GM12874 (cell line): ENCODE data around the gene BATF.

ENCODE experiments used
- TF ChIP-seq, protein P1 (sequence below): IDR thresholded peaks from 2 replicates; pipeline ENCODE4 v1.5.1; 2011; ENCODE audit warnings: low read depth, mild to moderate bottlenecking, control low read depth, low read length, moderate library complexity; ENCODE audit not compliant: insufficient read depth

The BATF gene

GRCh38 chr14:75518625-75519024 is 3.6 kb upstream of the BATF start:
- TF ChIP-seq, protein P1, sequence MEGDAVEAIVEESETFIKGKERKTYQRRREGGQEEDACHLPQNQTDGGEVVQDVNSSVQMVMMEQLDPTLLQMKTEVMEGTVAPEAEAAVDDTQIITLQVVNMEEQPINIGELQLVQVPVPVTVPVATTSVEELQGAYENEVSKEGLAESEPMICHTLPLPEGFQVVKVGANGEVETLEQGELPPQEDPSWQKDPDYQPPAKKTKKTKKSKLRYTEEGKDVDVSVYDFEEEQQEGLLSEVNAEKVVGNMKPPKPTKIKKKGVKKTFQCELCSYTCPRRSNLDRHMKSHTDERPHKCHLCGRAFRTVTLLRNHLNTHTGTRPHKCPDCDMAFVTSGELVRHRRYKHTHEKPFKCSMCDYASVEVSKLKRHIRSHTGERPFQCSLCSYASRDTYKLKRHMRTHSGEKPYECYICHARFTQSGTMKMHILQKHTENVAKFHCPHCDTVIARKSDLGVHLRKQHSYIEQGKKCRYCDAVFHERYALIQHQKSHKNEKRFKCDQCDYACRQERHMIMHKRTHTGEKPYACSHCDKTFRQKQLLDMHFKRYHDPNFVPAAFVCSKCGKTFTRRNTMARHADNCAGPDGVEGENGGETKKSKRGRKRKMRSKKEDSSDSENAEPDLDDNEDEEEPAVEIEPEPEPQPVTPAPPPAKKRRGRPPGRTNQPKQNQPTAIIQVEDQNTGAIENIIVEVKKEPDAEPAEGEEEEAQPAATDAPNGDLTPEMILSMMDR = peak; percentile 76

DNA sequence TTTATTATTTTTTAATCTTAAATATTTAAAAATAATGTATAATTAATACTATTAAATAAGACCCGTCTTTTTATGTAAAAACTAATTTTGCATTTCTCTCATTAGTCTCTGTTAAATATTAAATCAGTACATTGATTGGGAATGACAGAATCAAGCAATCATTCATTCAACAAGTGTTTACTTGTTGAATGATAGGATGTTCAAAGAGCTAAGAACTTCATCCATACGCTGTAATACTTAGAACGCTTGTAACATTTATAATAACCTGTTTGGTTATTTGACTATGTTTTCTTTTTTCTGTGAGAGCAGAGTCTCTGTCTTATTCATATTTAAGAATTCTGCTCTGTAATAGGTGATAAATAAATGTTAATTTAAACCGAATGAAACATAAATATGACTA is 2.9 kb upstream of the BATF start:
- TF ChIP-seq, protein P1 = no peak

DNA sequence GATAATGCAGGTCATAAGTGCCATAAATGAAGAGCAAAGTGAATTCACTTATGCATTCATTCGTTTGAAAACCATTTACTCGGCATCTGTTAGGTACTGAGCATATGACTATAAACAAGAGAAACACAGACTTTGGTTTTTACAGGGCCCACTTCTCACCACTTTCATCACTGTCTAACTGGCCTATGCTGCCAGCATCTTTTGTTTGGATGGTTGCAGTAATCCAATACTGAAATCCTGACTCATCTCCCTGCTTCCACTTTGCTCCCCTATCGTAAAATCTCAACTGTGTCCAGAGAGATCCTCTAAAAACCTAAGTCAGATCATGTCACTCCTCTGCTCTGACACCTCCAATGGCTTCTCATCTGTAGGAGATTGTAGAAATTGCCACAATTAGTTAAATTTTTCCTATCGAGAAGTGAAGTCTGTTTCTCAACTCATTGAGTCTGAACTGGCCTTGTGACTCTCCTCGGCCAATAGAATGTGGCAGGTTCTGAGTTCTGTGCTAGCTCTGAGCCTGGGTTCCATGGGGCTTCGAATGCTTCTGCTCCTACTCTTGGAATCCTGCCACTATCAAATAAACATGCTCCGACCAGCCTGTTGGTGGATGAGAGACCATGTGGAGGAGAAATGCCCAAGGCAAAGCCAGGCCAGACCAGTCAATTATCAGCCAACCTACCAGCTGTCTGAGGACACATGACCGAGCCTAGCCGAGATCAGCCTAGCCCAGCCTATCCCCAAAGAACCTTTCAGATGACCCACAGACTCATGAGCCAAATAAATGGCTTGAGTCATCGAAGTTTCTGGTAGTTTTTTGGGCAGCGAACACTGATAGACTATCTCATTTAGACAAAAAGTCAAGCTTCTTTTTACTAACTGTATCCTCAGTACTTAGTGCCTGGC is 2.2 kb upstream of the BATF start:
- TF ChIP-seq, protein P1 = no peak

GRCh38 chr14:75520852-75521251 is 1.4 kb upstream of the BATF start:
- TF ChIP-seq, protein P1 = no peak

DNA sequence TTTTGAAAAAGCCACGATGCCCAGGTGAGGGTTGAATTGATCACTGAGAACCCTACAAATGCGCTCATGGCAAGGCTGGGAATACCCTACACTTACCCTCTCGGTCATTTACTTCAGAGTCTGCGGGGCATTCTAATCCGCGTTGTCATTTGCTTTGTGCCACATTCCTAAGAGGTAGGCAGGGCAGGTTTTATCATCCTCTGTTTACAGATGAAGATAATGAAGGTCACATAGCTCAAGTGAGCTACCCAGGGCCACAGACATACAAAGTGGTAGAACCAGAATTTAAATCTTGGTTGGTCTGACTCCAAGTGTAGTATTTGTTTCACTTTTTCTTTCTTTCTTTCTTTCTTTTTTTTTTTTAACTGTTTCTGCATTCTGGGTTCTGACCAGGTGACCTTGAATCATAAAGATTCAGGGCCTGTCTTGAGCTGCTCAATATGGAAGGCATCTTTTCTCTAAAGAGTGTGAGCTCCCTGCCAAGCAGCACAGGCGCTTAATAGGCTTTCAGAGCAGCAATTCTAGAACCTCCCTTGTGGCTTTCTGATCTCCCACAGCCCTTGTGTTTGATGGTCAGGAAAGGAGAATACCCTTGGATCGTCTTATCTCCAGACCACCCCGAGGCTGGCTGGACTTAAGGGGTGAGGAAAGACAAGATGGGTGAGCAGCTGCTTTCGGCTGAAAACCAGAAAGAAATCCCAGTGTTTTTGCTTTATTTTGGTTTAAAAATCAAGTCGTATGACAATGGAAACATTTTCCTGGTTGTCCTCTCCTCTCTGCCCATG is 662 bp upstream of the BATF start:
- TF ChIP-seq, protein P1 = no peak

GRCh38 chr14:75522983-75523318 is 682 bp downstream of the BATF start:
- TF ChIP-seq, protein P1 = no peak

GRCh38 chr14:75523771-75524171 is 1.5 kb downstream of the BATF start:
- TF ChIP-seq, protein P1 = no peak
